Stimulated activated CD8-positive, alpha-beta memory T cell treated with anti-CD3 and anti-CD28 coated beads, Interleukin-7, amount 100 ng/mL, for 1 hour (primary cell): ENCODE data around the gene C5orf22.
"Not testable (repeated sequence)": the region's sequence is repeated elsewhere in the genome, so short reads cannot be mapped to it uniquely, and the experiment has no call there.

Experiments
- DNase-seq, 2 donors: peaks; one replicate each; pipeline ENCODE4 v3.0.0-alpha.2; 2020; ENCODE audit warnings: low read depth in 2 of 2

C5orf22 gene

DNA sequence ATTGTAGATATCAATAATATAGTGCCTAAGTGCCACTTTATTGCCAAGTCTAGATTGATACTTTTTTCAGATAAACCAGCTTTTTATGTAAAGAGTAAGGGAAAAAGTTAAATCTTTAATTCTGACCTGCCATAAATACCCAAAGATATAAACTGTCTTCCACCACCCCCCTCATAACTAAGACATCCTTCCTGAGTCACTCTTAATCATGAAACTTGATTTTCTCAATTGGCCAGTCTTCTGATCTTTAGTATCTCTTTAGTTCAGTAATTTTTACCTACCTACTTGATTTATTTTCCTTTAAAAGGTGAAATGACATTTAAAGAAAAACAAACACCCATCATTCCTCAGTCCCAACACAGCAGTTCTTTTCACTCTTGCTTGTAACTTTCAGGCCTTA lies 21.8 kb downstream of the C5orf22 start:
- DNase-seq: no peak

DNA sequence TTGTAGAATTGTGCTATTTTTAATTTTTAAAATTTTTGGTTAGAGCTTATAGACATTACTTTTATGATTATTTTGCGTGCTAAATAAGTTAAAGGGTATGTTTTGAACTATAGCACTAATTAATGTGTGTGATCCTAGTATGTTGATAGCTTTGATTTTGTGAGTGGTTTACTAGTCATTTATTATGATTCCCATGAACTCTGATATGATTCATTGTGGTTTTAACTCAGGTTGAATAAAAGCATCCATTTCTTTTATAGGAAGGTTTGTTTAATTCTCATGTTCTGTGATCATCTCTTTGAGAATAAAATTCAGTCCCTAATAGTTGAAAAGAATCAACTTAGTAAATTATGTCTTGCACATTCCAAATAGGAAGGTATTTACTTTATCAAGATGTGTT lies 22.5 kb downstream of the C5orf22 start:
- DNase-seq: no peak

DNA sequence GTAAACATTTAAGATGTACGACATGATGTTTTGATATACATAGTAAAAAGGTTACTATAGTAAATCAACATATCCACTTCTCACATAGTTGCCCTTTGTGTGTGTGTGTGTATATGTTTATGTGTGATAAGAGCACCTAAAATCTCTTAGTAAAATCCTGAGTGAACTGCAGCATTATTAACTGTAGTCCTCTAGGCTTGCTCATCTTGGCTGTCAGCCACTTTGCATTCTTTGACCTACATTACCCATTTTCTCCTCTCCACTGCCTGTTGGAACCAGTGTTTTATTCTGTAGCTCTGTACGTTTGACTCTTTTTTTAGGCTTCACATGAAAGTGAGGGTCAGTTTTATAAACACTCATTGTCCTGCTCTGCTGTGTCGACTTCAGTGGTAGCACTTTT lies 24.4 kb downstream of the C5orf22 start:
- no peak for DNase-seq

DNA sequence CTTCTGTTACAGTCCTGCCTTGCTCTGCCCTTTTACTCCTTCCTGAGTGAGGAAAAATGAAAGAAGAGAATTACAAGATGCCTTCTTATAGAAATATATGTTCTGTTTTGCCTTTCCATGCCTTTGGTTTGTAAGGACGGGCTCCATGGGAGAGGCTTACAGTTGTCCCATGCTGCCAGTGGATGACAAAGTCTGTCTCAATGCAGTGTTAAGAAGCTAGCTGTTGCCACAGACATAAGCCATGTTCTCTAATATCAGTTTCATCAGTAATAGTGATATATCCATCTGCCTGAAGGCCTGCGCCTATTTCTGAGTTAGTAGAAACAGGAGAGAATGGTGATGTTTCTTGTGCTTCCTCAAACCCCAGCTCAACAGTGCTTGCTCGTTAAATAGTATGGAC lies 27.8 kb downstream of the C5orf22 start:
- DNase-seq: no peak

GRCh38 chr5:31561946-31562345 lies 29.8 kb downstream of the C5orf22 start:
- no peak for DNase-seq

DNA sequence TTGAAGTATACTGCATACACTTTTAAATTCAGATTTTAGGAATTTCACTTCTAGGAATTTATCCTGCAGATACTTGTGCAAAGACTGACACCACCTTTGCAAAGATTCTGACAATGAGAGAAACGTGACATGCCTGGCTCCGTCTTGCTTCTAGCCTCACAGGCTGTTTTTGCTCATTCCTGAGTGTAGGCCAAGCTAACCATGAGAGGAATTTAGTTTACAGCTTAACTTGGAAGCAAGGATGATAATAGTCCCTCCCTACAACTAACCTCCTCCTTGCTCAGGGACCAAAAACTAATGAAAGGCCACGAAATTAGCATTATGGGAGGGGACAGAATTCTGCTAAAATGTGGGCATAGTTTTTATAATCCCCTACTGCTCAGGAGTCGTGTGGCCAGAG lies 31.1 kb downstream of the C5orf22 start:
- no peak for DNase-seq

- not testable (repeated sequence) for DNase-seq
Measured at GRCh38 chr5:31566362-31566761, 34.3 kb downstream of the C5orf22 start.

GRCh38 chr5:31568302-31568835 lies 36.3 kb downstream of the C5orf22 start:
- no peak for DNase-seq

DNA sequence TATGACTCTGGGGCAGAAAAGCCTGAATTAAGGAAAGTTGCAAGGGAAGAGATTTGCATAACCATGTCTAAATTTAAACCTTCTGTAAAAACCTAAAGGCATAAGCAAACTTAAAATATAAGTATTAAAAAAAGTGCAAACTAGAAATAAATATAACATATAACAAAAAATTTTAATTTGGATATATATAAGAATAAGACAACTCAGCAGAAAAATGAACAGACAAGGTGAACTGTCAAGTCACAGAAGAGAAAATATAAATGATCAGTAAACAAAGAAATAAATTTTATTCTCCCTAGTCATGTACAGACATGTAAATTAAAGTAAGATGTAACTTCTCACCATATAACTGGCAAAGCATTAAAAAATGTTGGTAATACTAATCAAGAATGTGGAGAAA lies 37.0 kb downstream of the C5orf22 start:
- DNase-seq: no peak

GRCh38 chr5:31573494-31574142 lies 41.5 kb downstream of the C5orf22 start:
- no peak for DNase-seq

DNA sequence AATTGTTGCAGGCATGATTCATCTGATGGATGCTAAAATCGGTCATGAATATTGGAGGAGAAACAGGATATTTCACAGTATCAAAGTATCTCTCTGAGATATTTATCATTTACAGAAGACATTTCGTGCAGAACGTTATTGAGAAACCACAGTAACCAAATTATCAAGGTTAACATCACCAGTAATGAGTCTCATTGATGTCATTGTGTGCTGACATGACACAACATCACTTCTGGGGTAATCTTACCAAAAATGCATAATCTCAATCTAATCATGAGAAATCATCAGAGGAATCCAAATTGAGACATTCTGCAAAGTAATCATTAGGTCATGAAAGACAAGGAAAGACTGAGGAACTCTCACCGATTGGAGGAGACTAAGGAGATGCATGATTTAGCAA lies 42.7 kb downstream of the C5orf22 start:
- DNase-seq: no peak

GRCh38 chr5:31577438-31577837 lies 45.3 kb downstream of the C5orf22 start:
- no peak for DNase-seq

GRCh38 chr5:31579558-31579957 lies 47.5 kb downstream of the C5orf22 start:
- DNase-seq: no peak

DNA sequence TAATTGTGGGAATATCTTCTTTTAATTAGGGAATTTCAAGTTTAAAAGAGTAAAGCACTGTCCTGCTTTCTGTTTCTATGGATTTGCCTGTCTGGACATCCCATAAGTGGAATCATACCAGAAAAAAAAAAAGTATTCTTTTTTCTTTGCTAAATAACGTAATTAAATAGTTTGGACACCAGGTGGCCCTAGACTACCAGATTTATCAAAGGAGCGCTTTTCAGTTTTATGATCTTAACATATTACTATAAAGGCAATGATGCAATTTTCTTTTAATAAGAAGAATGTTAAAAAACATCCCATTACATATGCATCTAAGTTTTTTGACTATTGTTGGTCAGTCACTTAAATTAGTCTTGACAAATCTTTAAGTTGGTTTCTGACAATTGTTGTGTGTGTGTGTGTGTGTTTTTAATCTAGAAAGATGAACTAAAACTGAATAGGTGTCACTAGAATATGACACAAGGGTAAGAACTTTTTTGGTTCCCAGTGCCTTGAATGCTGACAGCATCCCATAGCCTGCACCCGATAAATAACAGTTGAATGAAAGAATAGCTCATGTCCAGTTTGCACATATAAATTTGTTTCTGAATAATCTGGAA lies 49.5 kb downstream of the C5orf22 start:
- DNase-seq: no peak

- no peak for DNase-seq
Measured at GRCh38 chr5:31583129-31583528, 51.0 kb downstream of the C5orf22 start.

DNA sequence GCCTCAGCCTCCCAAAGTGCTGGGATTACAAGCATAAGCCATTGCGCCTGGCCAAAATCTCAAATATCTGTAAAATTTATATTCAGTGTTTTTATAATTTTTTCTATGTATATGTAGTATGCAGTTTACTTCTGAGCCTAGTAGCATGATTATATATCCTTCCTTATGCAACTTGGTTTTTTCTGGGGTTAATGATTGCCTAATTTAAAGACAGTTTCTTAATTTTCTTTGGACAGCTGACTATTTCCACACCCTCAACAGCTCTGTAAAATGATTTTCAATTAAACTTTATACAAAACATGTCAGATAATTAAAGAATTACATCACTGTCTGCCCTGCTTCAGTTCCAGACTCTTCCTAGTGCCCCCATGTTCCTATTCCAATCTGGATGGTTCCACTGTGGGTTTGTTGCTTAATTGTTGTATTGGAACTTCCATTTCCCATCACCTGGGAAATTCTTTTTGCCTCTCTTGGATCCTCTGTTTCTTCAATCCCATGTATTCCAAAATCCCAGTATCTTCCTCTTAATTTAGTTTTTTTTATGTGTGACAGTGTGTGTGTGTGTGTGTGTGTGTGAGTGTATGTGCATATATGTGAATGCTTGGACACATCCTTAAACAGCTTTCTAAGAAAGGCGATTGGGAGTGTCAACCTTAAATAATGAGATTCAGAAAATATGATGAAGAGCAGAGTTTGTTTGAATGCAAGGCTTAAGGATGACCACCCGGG lies 53.2 kb downstream of the C5orf22 start:
- DNase-seq: no peak

DNA sequence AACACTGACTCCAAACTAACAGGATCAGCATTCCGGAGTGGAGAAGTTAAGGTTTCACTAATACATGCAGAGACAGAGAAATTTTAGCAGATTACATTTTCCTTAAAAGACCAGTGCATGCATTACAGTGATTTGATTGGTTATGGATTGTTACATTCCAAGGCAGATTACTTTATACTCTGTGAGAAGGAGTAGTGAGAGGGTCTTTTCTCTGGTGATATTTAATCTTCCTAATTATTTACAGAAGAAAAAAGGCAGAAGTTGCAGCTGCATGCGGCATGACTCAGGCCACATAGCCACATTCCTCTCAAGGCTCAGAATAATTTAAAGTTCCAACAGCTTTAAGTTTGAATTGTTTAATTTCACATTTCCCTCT lies 53.8 kb downstream of the C5orf22 start:
- no peak for DNase-seq

- DNase-seq: no peak
Measured at GRCh38 chr5:31587546-31587945, 55.4 kb downstream of the C5orf22 start.

DNA sequence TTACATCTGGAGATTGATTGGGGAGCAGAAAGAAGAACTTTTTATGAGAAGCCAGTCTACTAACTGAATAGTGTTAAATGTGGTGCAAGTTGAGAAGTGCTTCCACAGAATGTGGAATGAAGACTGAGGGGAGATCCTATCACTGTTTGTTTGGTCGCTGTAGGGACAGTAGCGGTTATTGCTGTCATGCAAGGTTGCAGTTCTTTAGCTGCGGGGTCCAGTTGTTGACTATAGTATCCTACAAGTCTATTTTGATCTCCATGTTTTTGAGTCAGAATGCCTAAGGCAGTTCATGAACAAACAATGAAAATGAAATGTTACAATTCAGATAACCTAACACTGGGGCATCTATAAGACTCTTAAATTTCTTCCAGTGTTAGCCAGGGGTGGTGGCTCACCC lies 61.6 kb downstream of the C5orf22 start:
- no peak for DNase-seq

- no peak for DNase-seq
Measured at GRCh38 chr5:31596354-31596753, 64.3 kb downstream of the C5orf22 start.

- DNase-seq: no peak
Measured at GRCh38 chr5:31598640-31599611, 66.8 kb downstream of the C5orf22 start.

GRCh38 chr5:31602305-31602704 lies 70.2 kb downstream of the C5orf22 start:
- DNase-seq: not testable (repeated sequence)
